Uterus (tissue), 4 donors: ENCODE data around the gene RAD51B. TPM values are rescaled to one million over a fixed set of nuclear protein-coding genes. Genes with fewer than 3 reads are reported as not detected.

Experiments used
- DNase-seq, 2 donors: peaks; one replicate each; pipeline ENCODE4 v3.0.0-alpha.2; 2019 to 2020
- H3K27ac ChIP-seq, 2 donors: fragments of 200-600 bp; sonication (generic); 1 replicate in 1 of 2; 2 replicates in 1 of 2; pipeline ENCODE4 v1.5.1; 2016 to 2018
- H3K27me3 ChIP-seq, 2 donors: fragments of 200-600 bp; sonication (generic); one replicate each; pipeline ENCODE4 v1.5.1; 2018 to 2019; ENCODE audit warnings: control low read depth in 1 of 2
- H3K36me3 ChIP-seq, 2 donors: fragments of 200-600 bp; sonication (generic); one replicate each; pipeline ENCODE4 v1.5.1; 2019; ENCODE audit warnings: control low read depth in 1 of 2
- H3K4me1 ChIP-seq, 2 donors: fragments of 200-600 bp; sonication (generic); one replicate each; pipeline ENCODE4 v1.5.1; 2018 to 2019; ENCODE audit warnings: control low read depth in 1 of 2
- H3K4me3 ChIP-seq, 2 donors: fragments of 200-600 bp; sonication (generic); 1 replicate in 1 of 2; 2 replicates in 1 of 2; pipeline ENCODE4 v1.5.1; 2018 to 2019; ENCODE audit warnings: mild to moderate bottlenecking in 1 of 2
- H3K9me3 ChIP-seq, 2 donors: fragments of 200-600 bp; sonication (generic); one replicate each; pipeline ENCODE4 v1.5.1; 2019; ENCODE audit warnings: control low read depth in 1 of 2
- POLR2A ChIP-seq, 2 donors: fragments of 450-650 bp; IDR thresholded peaks; one replicate each; pipeline ENCODE4 v1.6.1; 2016; ENCODE audit warnings: antibody characterized with exemption in 2 of 2, mild to moderate bottlenecking in 1 of 2, moderate library complexity in 1 of 2
- intact Hi-C: fragments of 100-400 bp; cut with DNase I; formaldehyde crosslinking; loops from one replicate; pipeline ENCODE4 v1.15.1; 2023; ENCODE audit warnings: low total_unique reads
- total RNA-seq, 4 donors: library from RNA; depleted of rRNA in 3 of 4; stranded (reverse); fragments of >200 nt in 3 of 4; gene quantifications; one replicate each; pipeline versions ENCODE4 v1.1.0 to v1.2.4, GENCODE V29; 2014 to 2023
- TF ChIP-seq, protein P1 (sequence below), 4 experiments: fragments of 200-600 bp in 2 of 4; fragments of 450-650 bp in 2 of 4; sonication (generic) in 2 of 4; IDR thresholded peaks; one replicate each; pipeline ENCODE4 v1.5.1; 2016 to 2019; ENCODE audit warnings: antibody characterized with exemption in 4 of 4, mild to moderate bottlenecking in 2 of 4, moderate library complexity in 1 of 4
- donor health status: DM: yes; HTN: yes; CAD: no.

Gene RAD51B
- total RNA-seq, 4 donors from 2014 or later: 29.5 to 100.0 (median 70.3) TPM

GRCh38 chr14:67928375-67928774 is 108.8 kb downstream of the RAD51B start:
- Histone ChIP-seq H3K27me3 (no peaks in the 10 kb centered on the region), H3K36me3 (no peaks in the 10 kb centered on the region), H3K9me3 (peaks cover 0 to 15% of the 10 kb centered on the region in 2 donors), H3K4me1 (no peaks in the 10 kb centered on the region), H3K4me3 (no peak overlapping the region), H3K27ac (no peak overlapping the region)
- intact Hi-C loops: no loop called here
- no peak for TF ChIP-seq POLR2A (IDR thresholded peaks at IDR 0.05)
- TF ChIP-seq, protein P1, sequence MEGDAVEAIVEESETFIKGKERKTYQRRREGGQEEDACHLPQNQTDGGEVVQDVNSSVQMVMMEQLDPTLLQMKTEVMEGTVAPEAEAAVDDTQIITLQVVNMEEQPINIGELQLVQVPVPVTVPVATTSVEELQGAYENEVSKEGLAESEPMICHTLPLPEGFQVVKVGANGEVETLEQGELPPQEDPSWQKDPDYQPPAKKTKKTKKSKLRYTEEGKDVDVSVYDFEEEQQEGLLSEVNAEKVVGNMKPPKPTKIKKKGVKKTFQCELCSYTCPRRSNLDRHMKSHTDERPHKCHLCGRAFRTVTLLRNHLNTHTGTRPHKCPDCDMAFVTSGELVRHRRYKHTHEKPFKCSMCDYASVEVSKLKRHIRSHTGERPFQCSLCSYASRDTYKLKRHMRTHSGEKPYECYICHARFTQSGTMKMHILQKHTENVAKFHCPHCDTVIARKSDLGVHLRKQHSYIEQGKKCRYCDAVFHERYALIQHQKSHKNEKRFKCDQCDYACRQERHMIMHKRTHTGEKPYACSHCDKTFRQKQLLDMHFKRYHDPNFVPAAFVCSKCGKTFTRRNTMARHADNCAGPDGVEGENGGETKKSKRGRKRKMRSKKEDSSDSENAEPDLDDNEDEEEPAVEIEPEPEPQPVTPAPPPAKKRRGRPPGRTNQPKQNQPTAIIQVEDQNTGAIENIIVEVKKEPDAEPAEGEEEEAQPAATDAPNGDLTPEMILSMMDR (IDR thresholded peaks at IDR 0.05): no peak
- DNase-seq: no peak

DNA sequence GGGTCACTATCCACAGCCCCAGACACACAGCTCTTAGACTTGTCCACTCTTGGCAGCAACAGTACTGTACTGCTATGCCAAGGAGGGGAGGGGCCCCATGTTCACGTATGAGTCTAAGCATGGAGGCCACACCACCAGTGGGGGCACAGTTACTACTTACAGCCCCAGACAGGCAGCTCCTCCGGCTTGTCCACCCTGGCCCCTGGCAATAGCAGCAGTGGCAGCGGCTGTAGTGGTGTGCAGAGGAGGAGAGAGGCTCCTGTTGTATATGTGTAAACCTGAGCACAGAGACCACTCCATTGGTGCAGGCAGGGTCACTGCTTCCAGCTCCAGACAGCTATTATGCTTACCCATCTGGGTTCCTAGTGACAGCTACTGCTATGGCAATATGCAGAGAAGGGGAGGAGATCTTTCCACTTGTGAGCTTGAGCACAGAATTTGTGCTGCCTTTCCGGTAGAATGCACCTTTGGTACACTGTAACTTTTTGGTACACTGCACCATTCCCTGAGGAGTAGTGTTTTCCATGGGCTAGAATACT is 113.2 kb downstream of the RAD51B start:
- TF ChIP-seq, protein P1 (IDR thresholded peaks at IDR 0.05): no peak
- TF ChIP-seq POLR2A (IDR thresholded peaks at IDR 0.05): no peak
- peaks cover 0 to 15% of the 10 kb centered on the region in 2 donors for H3K9me3 ChIP-seq
- no peak for DNase-seq
- H3K4me1 ChIP-seq: peaks cover 0 to 12% of the 10 kb centered on the region in 2 donors
- no peak overlapping the region for H3K4me3 ChIP-seq
- intact Hi-C loops: loop anchor here (5.0 kb wide), 1 partner anchor 885 kb away; no protein-coding TSS in a partner anchor
- H3K36me3 ChIP-seq: no peaks in the 10 kb centered on the region
- peak overlapping the region; percentile 77 to 93 for H3K27ac ChIP-seq
- no peaks in the 10 kb centered on the region for H3K27me3 ChIP-seq

DNA sequence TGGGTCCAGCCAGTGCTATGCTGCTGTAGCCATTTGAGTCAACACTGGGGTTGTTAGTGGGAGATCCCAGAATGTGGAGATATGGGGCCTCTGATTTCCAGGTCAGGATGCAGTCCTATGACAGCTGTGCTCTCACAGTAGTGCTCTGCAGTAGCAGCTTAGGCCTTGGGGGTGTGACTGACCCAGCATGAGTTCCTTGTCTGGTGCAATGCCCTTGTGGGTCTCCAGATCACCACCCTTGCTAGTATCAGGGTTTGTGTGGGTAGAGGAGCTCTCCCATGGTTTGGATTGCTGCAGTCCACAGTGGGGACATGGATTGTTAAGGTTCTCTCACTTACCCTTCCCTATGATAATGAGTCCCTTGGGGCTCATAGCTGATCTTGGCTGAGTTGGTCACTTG is 113.7 kb downstream of the RAD51B start:
- Histone ChIP-seq H3K36me3 (no peaks in the 10 kb centered on the region), H3K27me3 (no peaks in the 10 kb centered on the region), H3K4me1 (peaks cover 0 to 12% of the 10 kb centered on the region in 2 donors), H3K27ac (peak overlapping the region; percentile 77 to 93), H3K9me3 (peaks cover 0 to 15% of the 10 kb centered on the region in 2 donors), H3K4me3 (no peak overlapping the region)
- no peak for TF ChIP-seq POLR2A (IDR thresholded peaks at IDR 0.05)
- TF ChIP-seq, protein P1 (IDR thresholded peaks at IDR 0.05): no peak
- DNase-seq: no peak
- intact Hi-C loops: loop anchor here (5.0 kb wide), 1 partner anchor 884 kb away; no protein-coding TSS in a partner anchor

GRCh38 chr14:67934087-67934486 is 114.5 kb downstream of the RAD51B start:
- H3K9me3 ChIP-seq: peaks cover 0 to 15% of the 10 kb centered on the region in 2 donors
- H3K36me3 ChIP-seq: no peaks in the 10 kb centered on the region
- H3K4me1 ChIP-seq: peaks cover 0 to 12% of the 10 kb centered on the region in 2 donors
- intact Hi-C loops: loop anchor here (5.0 kb wide), 1 partner anchor 883 kb away; no protein-coding TSS in a partner anchor
- DNase-seq: peak; percentile 33 to 63
- peak overlapping the region; percentile 77 to 93 for H3K27ac ChIP-seq
- TF ChIP-seq POLR2A (IDR thresholded peaks at IDR 0.05): peak in 1 of 2 donors; percentile 10
- TF ChIP-seq, protein P1 (IDR thresholded peaks at IDR 0.05): peak; percentile 74 to 92 (median 78)
- H3K27me3 ChIP-seq: no peaks in the 10 kb centered on the region
- no peak overlapping the region for H3K4me3 ChIP-seq

DNA sequence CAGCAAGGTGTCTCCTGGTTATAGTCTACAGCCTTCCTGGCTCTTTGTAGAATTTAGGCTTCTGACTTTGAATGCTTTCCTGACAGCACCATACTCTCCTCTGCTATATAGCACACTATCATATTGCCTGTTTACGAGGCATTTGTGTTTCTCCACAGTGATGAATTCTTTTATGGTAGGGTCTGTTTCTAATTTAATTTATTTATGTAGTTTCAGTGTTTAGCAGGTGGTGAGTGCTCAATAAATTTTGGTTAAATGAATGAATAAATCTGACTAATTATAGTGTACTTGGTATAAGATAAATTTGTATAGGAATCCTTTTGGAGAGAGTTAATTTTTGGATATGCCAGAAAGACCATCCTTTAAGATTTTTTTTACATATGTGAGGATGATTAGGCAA is 115.3 kb downstream of the RAD51B start:
- no peaks in the 10 kb centered on the region for H3K36me3 ChIP-seq
- H3K9me3 ChIP-seq: peaks cover 0 to 12% of the 10 kb centered on the region in 2 donors
- peak overlapping the region; percentile 77 to 93 for H3K27ac ChIP-seq
- intact Hi-C loops: loop anchor here (5.0 kb wide), 1 partner anchor 882 kb away; no protein-coding TSS in a partner anchor
- no peak for TF ChIP-seq POLR2A (IDR thresholded peaks at IDR 0.05)
- TF ChIP-seq, protein P1 (IDR thresholded peaks at IDR 0.05): no peak
- DNase-seq: no peak
- no peaks in the 10 kb centered on the region for H3K27me3 ChIP-seq
- H3K4me1 ChIP-seq: peaks cover 0 to 12% of the 10 kb centered on the region in 2 donors
- no peak overlapping the region for H3K4me3 ChIP-seq
